ENCODE data around the gene MTM1.
A peak's percentile ranks its signal among the peaks of the same experiment; 100 is the strongest.

Gene MTM1

DNA sequence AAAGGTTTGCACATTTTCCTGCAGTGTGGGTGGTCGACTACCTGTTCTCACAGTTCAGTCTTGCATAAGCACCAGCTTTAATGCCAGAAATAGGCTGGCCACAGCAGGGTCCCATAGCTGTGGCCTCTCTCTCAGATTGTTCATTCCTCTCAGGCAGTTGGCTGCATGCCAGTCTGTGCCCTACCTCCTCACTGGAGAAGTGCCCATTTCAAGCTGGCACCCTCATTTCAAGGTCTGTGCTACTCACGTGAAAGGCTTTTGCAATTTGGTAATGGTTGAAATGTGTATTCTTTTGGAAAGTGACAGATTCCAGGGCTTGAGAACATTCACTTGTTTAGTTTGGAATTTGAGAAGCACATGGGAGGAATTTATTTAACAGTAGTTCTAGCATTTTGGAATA is 95.9 kb downstream of the MTM1 start:
- DNase-seq (ENCODE audit: low read depth): no peak

DNA sequence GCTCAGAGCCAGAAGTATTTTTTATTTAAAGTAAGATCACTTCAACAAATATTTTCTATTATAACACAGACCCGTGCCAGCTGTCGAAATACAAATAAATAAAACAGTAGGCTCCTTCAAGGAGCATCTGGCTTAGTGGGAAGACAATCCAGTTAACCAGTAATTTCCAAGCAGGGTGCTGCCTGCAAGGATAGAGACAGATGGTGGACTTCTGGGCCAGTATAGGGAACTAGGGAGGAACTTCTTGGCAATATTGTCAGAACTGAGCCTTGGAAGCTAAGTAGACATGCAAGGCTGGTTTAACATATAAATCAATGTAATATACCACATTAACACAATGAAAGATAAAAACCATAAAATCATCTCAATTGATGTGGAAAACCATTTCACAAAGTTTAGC is 107.8 kb downstream of the MTM1 start:
- no peak for DNase-seq (ENCODE audit: low read depth)

DNA sequence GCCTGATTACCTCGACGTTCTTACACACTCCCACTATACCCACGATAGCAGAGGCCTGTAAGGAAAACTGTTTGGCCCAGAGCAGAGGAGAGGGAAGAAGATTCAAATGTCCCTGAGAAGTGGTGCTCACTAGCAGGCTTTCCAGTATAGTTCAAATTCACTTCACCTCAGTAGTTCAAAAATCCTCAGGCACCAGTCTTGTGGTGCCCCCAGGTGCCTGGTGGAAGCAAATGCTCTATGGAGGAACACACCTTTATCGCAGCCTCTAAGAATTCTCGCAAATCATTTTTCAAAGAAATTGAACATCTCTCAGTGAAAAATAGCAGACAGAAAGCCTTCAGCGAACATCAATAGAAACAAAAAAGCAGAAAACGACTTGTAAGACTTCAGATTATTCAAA is 112.6 kb downstream of the MTM1 start:
- no peak for DNase-seq (ENCODE audit: low read depth)

DNA sequence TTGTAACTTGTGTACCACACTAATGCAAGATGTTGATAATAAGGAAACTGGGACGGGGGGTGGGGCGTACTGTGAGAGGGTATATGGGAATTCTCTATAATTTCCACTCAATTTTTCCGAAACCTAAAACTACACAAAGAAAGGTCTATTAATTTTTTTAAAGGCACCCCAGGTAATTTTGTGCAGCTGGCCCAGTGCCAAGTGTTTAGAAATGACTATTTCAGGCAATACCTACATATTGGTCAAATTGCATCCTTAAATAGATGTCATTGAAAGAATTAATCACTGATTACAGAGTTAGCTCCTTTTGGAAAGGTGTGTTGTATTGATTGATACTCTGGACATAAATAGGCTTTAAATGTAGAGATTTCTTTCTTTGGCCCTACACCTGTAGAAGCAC is 114.7 kb downstream of the MTM1 start:
- DNase-seq (ENCODE audit: low read depth): no peak

DNA sequence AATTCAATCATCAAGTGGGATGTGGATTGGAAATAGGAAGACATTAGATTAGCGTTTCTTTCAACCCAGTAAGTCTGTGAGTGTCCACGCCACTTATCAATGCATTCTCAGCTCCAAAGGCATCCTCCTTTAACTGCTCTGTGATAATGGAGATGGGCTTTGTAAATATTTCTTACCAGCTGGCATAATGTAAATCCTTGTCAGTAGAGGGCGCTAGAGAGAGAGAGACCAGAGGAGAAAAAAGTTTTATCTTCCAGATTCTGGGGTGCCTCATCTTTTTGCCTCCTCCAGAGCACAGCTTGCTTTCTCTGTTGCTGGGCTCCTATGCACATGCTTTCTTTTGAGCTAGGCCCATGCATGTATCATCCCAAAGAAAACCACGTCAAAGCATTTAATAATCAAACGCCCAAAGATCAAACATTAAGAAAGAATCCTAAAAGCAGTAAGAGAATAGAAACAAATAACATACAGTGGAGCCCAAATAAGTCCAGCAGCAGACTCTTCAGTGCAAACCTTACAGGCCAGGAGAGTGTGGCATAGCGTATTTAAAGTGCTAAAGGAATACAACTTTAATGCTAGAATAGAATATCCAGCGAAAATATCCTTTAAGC is 115.2 kb downstream of the MTM1 start:
- no peak for DNase-seq (ENCODE audit: low read depth)

DNA sequence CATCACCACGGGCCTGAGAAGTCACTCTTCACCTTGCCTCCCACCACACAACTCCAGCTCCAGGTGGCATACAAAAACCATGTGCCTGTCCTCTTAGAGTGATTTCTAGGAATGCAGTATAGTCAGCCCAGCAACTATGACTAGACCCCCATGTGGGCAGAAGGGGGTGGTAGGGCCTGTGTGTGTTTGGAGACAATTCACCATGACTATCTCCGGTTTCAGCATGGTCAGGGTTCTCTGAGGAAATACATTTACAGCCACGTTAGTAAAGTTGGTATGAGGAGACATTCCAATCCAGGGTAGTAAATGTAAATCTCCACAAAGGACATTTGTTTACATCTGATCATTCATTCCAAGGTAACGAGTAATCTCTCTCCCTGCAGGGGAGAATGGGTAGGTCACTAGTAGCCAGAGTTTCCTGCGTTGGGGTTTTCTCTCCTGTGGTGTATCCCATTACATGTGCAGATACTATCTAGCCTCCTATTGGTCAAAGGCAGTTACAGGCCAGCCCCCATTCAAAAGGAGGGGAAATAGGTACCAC is 120.6 kb downstream of the MTM1 start:
- DNase-seq (ENCODE audit: low read depth): no peak

DNA sequence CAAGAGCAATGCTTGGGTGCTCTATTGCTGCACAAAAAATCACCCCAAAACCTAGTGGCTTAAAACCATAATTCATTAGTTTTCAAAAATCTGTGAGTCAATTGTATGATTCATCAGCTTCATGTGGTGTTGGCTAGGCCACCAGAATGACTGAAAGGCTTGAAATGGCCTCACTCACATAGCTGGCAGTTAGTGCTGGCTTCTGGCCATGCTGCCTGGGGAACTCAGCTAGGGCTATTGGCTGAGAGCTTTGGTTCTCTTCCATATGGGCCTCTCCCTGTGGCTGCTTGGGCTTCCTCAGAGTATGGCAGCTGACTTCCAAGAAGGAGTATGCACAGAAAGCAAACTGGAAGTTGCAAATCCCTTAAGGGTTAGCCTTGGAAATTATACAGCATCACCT is 121.7 kb downstream of the MTM1 start:
- DNase-seq (ENCODE audit: low read depth): no peak

DNA sequence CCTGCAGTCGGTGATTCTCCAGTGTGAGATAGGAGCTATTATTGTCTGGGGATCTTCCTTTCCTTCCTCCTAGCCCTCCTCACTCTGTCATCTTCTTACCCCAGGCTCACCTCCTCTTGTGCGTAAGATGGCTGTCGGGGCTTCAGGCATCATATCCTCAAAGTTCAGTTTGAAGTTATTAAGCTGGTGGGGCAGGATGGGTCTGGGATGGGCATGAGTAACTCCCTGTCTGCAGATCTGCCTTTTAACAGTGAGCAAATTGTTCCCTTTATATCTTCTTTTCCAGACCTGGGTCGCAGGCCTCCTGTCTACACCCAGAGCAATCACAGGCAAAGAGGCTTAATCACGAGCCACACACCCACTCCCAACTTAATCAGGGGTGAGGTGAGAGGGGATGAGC is 123.9 kb downstream of the MTM1 start:
- DNase-seq (ENCODE audit: low read depth): no peak

DNA sequence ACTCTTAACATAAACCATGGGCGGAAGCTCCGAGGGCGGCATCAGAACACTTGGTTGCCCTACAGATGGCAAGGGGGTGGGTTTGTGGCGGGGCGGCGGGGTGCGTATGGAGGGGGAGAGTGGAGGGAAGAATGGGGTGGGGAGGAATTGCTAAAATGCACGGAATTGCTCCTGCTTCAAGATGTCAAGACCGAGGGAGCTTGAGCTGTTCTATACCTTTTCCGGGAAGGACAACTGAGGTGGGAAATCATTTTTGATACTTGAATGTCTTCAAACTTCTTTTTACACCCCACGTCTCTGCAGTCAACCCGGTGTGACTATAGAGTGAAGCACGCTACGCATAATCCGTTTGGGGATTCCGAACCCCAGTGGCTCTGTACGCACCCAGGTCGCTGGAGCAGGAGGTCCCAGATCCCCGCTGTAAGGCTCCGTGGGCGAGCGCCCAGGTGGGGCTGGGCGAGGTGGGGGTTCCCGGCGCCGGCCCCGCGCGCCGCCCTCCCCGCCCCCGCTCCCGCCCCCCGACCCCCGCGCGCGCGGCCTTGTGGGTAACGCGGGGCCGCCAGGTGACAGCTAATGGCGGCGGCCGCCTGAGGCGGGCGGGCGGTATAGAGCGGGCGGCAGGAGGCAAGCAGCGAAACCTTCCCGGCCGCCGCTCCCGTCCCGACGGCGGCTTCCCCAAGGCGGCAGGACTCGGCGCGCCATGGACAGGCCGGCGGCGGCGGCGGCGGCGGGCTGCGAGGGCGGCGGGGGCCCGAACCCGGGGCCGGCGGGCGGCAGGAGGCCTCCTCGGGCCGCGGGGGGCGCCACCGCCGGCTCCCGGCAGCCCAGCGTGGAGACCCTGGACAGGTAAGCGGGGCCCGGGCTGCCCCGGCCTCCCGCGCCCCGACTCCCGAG is 124.7 kb downstream of the MTM1 start, which contains the start of gene MTMR1:
MTMR1 (plus strand) TSS at position 566 of the 894 bp plus-strand sequence; CDS start at position 701, 135 bp downstream.
- peak; percentile 18 for DNase-seq (ENCODE audit: low read depth)

DNA sequence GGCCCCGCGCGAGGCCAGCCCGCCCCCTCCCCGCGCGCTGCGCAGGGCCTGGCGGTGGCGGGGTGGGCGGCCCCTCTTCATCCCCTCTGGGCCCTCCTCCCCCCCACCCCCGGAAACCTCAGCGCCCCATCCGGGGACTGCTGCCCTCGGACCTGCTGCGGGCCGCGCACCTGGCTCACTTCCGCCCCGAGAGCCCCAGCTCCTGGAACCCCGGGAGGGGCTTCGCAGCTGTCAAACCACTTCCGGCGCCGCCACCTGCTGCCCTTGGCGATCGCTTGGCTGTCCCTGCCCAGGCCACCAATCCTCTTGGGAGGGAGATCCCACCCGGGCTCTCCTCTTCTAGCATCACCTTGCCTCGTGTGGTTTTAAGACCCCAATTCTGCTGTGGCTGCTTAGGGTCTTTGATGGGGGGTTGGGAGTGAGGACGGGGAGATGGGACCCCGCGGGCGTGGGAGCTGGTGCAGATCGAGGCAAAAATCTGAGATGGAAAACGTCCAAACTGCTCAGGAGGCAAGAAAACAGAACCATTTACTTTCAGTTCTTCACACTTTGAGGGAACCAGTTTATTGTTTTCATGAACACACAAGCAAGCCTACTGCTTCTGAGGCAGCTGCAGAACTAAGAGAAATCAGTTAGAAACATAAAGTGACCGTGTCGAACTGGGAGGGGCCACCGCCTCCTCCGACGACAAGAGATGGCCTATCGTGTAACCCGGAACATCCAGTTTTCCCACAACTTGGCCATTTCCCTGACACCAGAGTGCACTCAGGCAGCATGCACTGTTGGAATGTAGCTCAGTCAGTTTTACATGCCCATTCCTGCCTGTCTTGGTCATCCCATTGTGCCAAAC is 125.5 kb downstream of the MTM1 start:
- peak; percentile 32 for DNase-seq (ENCODE audit: low read depth)

DNA sequence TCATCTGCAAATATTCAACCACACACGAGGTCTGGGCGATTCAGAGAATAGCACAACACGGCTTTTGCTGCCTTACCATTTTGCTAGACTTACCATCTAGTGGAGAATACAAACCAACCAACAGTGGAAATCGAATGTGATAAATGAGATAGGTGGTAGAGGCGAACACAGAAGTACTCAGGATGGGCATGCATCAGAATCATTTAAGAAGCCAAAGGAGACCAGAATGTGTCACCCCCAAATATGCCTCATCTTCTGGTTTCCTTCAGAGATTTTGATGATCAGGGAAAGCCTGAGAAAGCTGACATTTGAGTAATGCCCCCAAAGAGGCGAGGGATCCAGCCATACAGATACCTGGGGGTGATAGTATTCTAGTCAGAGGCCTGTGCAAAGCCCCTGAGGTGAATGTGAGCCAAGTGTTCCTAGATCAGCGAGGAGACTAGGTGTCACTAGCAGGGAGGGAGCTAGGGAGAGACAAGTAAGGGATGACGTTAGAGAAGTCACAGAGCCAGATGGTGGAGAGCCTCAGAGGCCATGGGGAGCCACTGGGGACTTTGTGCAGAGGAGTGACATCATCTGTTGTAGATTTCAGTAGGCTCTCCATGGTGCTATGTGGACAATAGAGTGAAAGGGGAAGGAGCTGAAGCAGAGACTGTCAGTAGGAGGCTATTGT is 126.5 kb downstream of the MTM1 start:
- DNase-seq (ENCODE audit: low read depth): no peak

DNA sequence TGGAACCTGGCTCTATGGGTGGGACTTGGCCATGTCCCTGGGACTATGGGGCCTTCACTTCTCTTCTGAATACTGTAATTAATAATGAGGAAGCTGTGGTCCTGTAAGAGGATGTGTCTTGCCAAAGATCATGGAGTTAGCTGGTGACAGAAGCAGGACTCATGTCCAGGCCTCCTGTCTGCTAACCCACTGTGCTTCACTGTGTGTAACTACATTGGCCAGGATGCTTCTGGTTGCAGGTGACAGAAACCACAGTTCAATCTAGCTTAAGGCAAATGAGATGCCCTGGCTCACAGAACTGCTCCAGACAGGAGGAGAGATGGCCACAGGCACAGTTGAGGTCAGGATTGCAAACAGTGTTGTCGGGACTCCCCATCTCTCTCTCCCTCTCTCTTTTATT is 127.9 kb downstream of the MTM1 start:
- no peak for DNase-seq (ENCODE audit: low read depth)

DNA sequence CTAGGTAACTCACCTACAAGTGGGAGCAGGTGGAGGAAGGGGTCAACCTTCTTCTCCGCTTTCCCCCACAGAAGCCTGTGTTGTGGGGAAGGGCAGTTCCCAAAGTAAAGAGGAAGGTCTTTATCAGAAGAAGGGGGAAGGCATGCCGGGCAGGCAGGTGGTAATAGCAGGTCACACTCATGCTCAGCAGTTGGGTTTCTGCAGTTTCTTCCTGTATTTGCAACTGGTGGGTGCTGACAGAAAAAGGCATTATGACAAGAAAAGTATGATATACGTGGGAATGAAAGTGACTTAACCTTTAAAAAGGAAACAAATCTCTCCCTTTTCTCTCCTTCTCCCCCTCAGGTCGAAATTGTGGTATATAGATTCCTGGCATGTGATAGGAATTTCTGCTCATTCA is 128.4 kb downstream of the MTM1 start:
- no peak for DNase-seq (ENCODE audit: low read depth)

DNA sequence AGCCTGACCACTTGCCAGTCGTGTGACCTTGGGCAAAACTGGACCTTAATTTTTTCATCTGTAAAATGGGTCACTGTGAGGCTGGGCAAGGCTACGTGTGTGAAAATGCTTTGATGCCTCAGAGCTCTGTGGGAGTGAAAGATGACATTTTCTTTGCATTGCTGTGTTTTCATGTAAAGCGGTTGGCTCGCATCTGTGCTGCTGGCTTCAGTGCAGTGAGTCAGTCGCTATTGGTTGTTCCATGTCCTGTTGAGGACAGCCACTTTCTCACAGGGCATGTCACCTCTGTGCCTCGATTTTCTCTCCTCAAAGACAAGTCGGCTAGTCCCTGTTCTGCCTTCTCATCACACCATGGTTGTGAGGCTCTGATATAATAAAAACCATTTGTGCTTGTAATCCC is 129.2 kb downstream of the MTM1 start:
- DNase-seq (ENCODE audit: low read depth): no peak

DNA sequence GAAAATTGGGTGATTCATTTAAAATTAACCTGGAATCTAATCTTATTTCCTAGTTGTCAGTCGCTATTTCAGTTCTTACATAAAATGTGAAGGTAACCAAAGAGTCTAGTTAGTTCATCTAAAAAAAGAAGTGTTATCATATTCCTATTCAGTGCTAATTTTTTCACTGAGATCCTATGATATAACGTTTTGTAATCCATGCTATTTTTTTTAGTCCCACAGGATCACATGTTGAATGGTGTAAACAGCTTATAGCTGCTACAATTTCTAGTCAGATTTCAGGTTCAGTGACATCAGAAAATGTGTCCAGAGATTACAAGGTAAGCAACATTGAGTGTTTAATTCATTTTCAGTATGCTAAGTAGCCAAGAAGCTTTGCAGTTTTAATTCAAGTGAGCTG is 130.6 kb downstream of the MTM1 start:
- no peak for DNase-seq (ENCODE audit: low read depth)

DNA sequence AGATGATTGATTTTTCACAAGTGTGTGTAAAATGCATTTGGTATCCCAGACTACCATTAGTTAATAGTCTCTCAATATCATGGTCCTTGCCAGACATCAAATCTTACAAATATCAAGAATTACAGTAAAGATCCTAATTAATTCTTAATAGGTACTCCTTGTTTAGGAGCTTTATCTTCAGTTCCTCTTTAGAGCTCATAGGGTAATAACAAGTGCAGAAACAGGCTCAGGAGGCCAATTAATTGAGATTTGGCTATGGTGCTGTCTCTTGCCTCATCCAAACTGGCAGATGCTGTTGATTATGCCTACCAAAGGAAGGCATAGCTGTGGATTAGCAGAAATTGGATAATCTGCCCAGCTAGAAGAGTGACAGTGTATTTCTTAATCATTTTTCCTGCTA is 131.7 kb downstream of the MTM1 start:
- no peak for DNase-seq (ENCODE audit: low read depth)

DNA sequence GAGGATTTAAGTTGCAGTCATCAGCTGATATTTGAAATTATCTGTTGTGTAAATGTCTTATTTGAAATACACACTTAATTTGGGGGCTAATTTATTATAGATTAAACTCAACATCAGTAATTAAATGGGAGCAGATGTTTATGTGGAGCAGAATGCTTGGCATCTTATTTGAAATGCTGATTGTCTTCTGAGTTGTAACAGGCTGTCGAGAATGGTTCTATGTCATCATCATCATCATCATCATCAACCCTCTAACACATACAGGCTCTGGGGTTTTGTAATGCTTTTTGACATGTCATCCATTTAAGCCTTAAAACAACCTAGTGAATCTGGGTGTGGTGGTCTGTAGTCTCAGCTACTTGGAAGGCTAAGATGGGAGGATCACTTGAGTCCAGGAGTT is 133.0 kb downstream of the MTM1 start:
- no peak for DNase-seq (ENCODE audit: low read depth)

DNA sequence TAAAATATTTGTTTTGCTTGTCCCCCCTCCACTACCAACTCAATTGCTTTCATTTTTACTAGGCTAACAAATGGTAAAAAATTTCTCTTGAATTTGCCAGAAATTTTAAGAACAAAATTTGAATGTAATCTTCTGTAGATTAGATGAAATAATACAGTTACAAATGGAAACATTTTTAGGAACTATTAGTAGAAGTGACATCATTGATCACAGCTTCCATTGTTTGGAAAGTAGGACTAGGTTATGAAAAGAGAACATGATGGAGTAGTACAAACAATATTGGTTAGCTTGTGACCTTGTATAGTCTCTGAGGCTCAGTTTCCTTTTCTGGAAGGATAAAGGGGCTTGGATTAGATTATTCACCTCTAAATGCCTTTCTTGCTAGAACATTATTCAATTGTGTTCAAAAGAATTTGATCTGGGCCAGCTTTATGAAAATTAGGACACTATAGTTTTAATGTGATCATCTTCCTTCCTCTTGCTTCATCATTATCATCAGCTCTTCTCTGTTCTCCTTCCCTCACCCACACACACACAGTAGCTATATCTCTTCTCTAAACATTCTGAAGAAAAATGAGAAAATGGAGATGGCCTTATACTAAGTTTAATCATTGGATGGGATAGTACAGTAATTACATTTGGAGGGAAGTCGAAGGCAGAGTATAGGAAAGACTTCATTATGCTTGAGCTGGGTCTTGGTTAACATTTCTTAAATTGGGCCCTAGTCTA is 134.7 kb downstream of the MTM1 start:
- DNase-seq (ENCODE audit: low read depth): no peak

DNA sequence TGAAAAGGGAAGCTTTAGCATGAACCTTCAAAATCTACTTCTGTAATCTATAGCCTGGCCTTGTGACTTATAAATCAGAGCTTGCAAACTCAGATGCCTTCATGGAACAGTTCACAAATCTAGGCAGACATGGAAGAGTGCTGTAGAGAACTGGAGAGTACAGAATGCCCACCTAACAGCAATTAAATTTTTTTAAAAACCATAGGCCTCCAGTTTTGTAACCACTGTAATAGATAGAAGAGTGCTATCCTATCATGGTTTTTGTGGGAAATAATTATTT is 135.2 kb downstream of the MTM1 start:
- no peak for DNase-seq (ENCODE audit: low read depth)

DNA sequence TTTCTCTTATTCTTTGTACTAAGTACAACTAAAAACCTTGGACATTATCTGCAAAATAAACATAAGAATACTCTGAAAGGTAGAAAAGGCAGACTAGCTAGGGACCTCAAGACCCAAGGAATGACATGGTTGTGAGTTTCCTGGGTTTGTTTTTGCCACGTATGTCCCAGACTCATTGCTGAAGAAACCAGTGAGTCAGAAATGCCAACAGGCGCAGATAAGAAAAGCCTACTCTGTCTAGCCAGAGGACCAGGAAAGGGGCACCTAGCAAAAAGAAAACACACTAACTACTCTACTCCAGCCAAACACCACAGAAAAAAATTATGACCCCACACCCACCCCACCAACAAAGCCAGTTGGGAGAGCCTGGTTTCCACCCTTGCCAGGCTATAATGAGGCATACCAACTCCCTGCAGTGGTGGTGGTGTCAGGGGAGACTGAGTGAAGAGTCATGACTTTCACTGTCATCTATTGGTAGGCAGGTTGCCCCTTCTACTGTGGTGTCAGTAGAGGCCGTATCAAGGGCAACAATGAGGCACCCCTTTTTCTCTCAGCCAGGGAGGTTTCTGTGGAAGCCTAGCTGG is 135.7 kb downstream of the MTM1 start:
- DNase-seq (ENCODE audit: low read depth): no peak

DNA sequence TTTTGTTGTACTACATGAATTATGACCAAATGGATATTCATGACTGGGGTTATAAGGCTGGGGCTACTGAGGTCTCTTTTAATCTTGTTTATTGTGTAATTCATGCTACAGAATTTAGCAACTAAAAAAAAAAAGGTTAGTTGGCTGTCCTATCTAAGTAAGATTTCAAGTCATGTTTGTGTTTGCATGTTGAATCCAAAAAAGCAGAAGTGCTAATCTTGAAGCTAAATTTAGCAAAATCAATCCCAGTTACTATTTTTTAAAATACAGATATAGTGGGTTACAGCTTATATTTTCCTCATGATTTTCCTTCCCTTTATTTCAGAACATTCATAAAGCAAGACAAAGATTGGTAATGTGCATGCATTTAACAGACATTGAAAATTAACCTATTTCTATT is 144.2 kb downstream of the MTM1 start:
- DNase-seq (ENCODE audit: low read depth): no peak
